CD8-positive, alpha-beta memory T cell (primary cell): ENCODE results near the gene TUBB8B. TPM values are rescaled to one million over a fixed set of nuclear protein-coding genes. Genes with fewer than 3 reads are reported as not detected.
A peak's percentile ranks its signal among the peaks of the same experiment; 100 is the strongest.
"Not testable (repeated sequence)": the region's sequence is repeated elsewhere in the genome, so short reads cannot be mapped to it uniquely, and the experiment has no call there.

Source experiments
- CTCF ChIA-PET: fragments of 350-600 bp; sonication (Branson Sonifier 250); formaldehyde crosslinking; loops from one replicate; lab custom pipeline; 2021; ENCODE audit warnings: antibody characterized with exemption; lab: Charles Lee
- POLR2A ChIA-PET: fragments of 350-600 bp; sonication (Branson Sonifier 250); formaldehyde crosslinking; loops from one replicate; lab custom pipeline; 2021; ENCODE audit warnings: antibody characterized with exemption; lab: Charles Lee
- DNase-seq, 5 donors: peaks; one replicate each; pipeline versions ENCODE4 v3.0.0 to v3.0.0-alpha.2; 2020 to 2022; ENCODE audit warnings: mixed read lengths in 1 of 5
- H3K27ac ChIP-seq: one replicate; pipeline ENCODE4 v1.7.0; 2013; ENCODE audit warnings: low read depth, mild to moderate bottlenecking, low read length, moderate library complexity
- H3K27me3 ChIP-seq: 2 replicates; pipeline ENCODE4 v1.7.0; 2013; ENCODE audit warnings: low read length, mild to moderate bottlenecking; ENCODE audit not compliant: insufficient read depth, poor library complexity, severe bottlenecking
- H3K36me3 ChIP-seq: 2 replicates; pipeline ENCODE4 v1.7.0; 2013; ENCODE audit warnings: mild to moderate bottlenecking, low read length, moderate library complexity; ENCODE audit not compliant: insufficient read depth
- H3K4me1 ChIP-seq: 2 replicates; pipeline ENCODE4 v1.7.0; 2013; ENCODE audit warnings: mild to moderate bottlenecking, low read length, moderate library complexity; ENCODE audit not compliant: insufficient read depth
- H3K4me3 ChIP-seq: 2 replicates; pipeline ENCODE4 v1.7.0; 2013; ENCODE audit warnings: mild to moderate bottlenecking, low read length
- H3K9me3 ChIP-seq: 2 replicates; pipeline ENCODE4 v1.7.0; 2013; ENCODE audit warnings: mild to moderate bottlenecking, low read length
- H3K27ac Mint-ChIP-seq, 8 donors: one replicate each; pipeline ENCODE4 v1.8.0; 2020 to 2021; ENCODE audit warnings: mixed read lengths in 8 of 8, mild to moderate bottlenecking in 6 of 8, inconsistent platforms in 3 of 8, moderate library complexity in 3 of 8
- H3K27me3 Mint-ChIP-seq, 2 donors: one replicate each; pipeline ENCODE4 v1.8.0; 2020 to 2021; ENCODE audit warnings: mixed read lengths in 2 of 2, mild to moderate bottlenecking in 1 of 2, moderate library complexity in 1 of 2
- H3K36me3 Mint-ChIP-seq, 3 donors: one replicate each; pipeline ENCODE4 v1.8.0; 2020 to 2021; ENCODE audit warnings: mixed read lengths in 3 of 3, inconsistent platforms in 1 of 3, mild to moderate bottlenecking in 1 of 3
- H3K4me1 Mint-ChIP-seq, 3 donors: one replicate each; pipeline ENCODE4 v1.8.0; 2020 to 2021; ENCODE audit warnings: mixed read lengths in 3 of 3, inconsistent platforms in 1 of 3, mild to moderate bottlenecking in 1 of 3
- H3K4me3 Mint-ChIP-seq, 7 donors: one replicate each; pipeline ENCODE4 v1.8.0; 2020 to 2021; ENCODE audit warnings: mixed read lengths in 7 of 7, mild to moderate bottlenecking in 6 of 7, moderate library complexity in 4 of 7, inconsistent platforms in 2 of 7
- H3K9me3 Mint-ChIP-seq, 5 donors: one replicate each; pipeline ENCODE4 v1.8.0; 2020 to 2022; ENCODE audit warnings: mixed read lengths in 5 of 5, mild to moderate bottlenecking in 3 of 5, moderate library complexity in 2 of 5, inconsistent platforms in 1 of 5
- polyA plus RNA-seq: library from polyadenylated mRNA; unstranded; fragments of 300-500 nt; fragmentation: Illumina TruSeq; gene quantifications from one replicate; pipeline ENCODE4 v1.2.3, GENCODE V29; 2021
- total RNA-seq, 2 experiments: library from RNA; stranded (reverse); gene quantifications; one replicate each; pipeline ENCODE4 v1.2.3, GENCODE V29; 2021

Gene TUBB8B
- total RNA-seq, result not detected
- polyA plus RNA-seq, result not detected

DNA sequence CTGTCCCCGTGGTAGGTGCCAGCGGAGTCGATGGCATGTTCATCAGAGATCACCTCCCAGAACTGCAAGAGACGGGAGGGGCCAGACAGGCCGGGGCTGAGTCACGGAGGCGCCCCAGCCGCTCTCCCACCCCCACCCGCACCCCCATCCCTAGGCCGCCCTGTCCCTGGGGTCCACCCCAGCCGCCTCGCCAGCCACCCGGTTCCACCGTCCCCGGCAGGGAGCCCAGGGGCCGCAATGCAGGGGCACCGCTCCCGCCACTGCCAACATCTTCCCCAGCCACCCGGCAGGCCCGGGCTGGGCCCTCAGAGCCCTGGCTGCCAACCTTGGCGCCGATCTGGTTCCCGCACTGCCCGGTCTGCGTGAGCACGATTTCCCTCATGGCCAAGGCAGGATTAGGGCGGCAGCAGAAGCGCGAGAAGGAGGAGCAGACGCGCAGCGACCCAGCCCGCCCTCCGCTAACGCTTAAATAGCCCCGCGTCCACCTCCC is at the start of gene TUBB8B:
Gene TUBB8B (minus strand): TSS at position 440 of the 490 bp plus-strand sequence. CDS start 58 bp downstream, at position 382.
- H3K27ac ChIP-seq, H3K4me1 ChIP-seq, CTCF ChIA-PET, H3K9me3 Mint-ChIP-seq, H3K36me3 Mint-ChIP-seq, POLR2A ChIA-PET, H3K27me3 ChIP-seq, H3K4me3 ChIP-seq, H3K27me3 Mint-ChIP-seq, DNase-seq, H3K4me3 Mint-ChIP-seq, H3K36me3 ChIP-seq, H3K27ac Mint-ChIP-seq, H3K9me3 ChIP-seq, H3K4me1 Mint-ChIP-seq: not testable (repeated sequence)

DNA sequence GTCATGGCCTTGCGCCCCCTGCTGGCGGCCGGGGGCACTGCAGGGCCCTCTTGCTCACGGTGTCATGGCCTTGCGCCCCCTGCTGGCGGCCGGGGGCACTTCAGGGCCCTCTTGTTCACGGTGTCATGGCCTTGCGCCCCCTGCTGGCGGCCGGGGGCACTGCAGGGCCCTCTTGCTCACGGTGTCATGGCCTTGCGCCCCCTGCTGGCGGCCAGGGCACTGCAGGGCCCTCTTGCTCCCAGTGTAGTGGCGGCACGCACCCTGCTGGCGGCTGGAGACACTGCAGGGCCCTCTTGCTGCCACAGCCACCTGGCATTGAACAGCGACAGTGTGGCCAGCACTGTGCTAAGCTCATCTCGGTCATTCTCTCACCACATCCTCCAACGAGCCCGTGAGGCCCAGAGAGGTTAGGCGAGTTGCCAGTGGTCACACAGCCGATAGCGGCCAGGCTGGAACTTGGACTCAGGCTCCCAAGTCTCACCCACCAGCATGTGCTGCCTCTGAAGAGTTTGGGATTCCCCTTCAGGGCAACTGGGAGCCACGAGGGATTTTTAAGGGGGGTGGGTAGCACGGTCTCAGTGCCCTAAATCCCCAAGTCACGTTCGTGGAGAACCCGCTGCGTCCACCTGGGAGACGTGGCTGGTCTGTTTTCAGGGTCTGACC is 48.0 kb upstream of the TUBB8B start:
- H3K4me3 Mint-ChIP-seq, H3K9me3 ChIP-seq, H3K4me1 ChIP-seq, POLR2A ChIA-PET, H3K36me3 Mint-ChIP-seq, H3K36me3 ChIP-seq, CTCF ChIA-PET, H3K27ac Mint-ChIP-seq, H3K4me1 Mint-ChIP-seq, H3K27ac ChIP-seq, H3K4me3 ChIP-seq, H3K9me3 Mint-ChIP-seq, H3K27me3 ChIP-seq: not testable (repeated sequence)
- peak in 1 of 5 donors; percentile 15 for DNase-seq
- peaks cover 3 to 13% of the 10 kb centered on the region in 2 donors for H3K27me3 Mint-ChIP-seq

DNA sequence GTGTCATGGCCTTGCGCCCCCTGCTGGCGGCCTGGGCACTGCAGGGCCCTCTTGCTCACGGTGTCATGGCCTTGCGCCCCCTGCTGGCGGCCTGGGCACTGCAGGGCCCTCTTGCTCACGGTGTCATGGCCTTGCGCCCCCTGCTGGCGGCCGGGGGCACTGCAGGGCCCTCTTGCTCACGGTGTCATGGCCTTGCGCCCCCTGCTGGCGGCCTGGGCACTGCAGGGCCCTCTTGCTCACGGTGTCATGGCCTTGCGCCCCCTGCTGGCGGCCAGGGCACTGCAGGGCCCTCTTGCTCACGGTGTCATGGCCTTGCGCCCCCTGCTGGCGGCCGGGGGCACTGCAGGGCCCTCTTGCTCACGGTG is 47.3 kb upstream of the TUBB8B start:
- H3K4me1 Mint-ChIP-seq, result not testable (repeated sequence)

DNA sequence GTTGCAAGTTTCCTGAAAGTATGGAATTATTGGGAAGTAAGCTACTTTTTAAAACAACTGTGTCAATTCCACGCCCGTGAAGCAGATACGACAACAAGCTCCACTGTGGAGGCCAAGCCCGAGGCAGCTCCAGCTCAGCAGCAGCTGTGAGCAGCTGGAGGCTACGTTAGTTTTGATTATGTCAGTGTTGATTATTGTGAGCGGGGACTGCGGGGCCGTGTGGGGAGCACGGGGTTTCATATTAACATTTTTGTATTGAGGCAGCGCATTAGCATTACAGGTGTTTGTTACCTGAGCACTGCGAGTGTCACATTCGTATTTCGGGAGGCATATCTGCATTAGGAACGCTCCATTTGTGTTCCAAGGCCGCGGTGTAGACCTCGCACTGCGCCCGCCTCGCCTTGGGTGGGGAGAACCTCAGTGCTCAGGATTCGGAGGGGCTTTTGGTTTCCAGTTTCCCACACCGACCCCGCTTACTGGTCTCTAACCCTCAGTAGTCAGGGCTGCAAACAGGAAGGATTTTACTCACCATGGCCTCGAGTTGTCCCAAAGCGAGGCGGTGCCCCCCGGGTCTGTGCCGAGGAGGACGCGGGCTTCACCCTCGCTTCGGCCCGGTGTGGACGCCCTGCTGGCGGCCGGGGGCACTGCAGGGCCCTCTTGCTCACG is 46.8 kb upstream of the TUBB8B start:
- POLR2A ChIA-PET, H3K9me3 Mint-ChIP-seq, CTCF ChIA-PET: not testable (repeated sequence)

More for the DNA sequence above, 47.3 kb upstream of the TUBB8B start:
- H3K4me3 ChIP-seq, H3K27me3 ChIP-seq, CTCF ChIA-PET, H3K27ac ChIP-seq, H3K9me3 ChIP-seq, H3K4me3 Mint-ChIP-seq, H3K27ac Mint-ChIP-seq, H3K36me3 ChIP-seq, H3K36me3 Mint-ChIP-seq, H3K4me1 ChIP-seq, POLR2A ChIA-PET, H3K9me3 Mint-ChIP-seq: not testable (repeated sequence)
- H3K27me3 Mint-ChIP-seq, result peaks cover 3 to 12% of the 10 kb centered on the region in 2 donors
- peak in 1 of 5 donors; percentile 44 for DNase-seq

DNA sequence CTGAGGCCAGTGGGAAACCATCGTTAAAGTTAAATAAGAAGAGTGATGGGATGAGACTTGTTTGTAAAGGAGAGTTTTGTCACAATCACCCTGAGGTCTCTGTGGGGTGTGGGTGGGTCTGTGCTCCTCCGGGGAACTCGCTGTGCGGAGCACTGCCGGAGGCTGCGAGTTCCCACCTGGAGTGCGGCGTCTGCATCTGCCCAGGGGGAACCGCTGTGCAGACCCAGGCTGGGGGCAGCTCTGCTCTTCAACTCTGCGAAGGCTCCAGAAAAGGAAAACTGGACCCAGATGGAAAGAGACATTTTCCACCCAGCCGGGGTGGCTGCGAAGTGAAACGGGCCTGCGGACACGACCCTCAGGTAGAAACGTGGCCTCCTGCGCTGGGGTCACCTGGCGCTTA is 46.2 kb upstream of the TUBB8B start:
- CTCF ChIA-PET, result not testable (repeated sequence)

More for the DNA sequence above, 46.8 kb upstream of the TUBB8B start:
- not testable (repeated sequence) for H3K4me1 Mint-ChIP-seq, H3K4me1 ChIP-seq, H3K27me3 ChIP-seq, H3K36me3 ChIP-seq, H3K27me3 Mint-ChIP-seq, H3K9me3 ChIP-seq, H3K4me3 Mint-ChIP-seq, H3K36me3 Mint-ChIP-seq, H3K4me3 ChIP-seq, H3K27ac ChIP-seq
- H3K27ac Mint-ChIP-seq, result peak overlapping the region in 5 of 8 donors; percentile 17 to 85 (median 66)
- DNase-seq, result peak in 4 of 5 donors; percentile 37 to 52 (median 46)

DNA sequence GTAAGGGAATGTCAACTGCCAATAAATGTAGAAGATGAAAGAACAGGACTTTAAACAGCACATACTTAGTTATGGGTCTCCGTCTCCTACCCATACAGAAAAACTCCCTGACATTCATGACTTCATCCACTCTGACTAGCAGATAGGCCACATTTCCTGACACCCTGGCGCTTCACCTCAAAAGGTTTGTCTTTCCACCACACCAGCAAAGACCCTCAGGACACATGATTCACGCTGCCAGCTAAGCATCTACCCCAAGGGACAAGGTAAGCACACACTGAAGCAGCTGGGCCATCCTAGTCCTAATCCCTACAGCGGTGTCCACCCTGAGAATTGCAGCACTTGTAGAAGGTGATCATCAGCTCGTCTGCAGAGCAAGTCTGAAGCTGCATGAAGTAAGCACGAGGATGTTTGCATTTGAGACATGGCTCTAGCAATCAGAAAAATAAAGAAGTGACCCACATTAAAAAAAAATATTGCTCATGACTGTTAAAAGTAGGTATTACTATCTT is 44.5 kb upstream of the TUBB8B start:
- H3K27me3 ChIP-seq, H3K36me3 ChIP-seq, H3K4me3 ChIP-seq, POLR2A ChIA-PET, H3K9me3 Mint-ChIP-seq, H3K27me3 Mint-ChIP-seq, H3K4me1 Mint-ChIP-seq, DNase-seq, H3K36me3 Mint-ChIP-seq, H3K4me1 ChIP-seq, H3K4me3 Mint-ChIP-seq, CTCF ChIA-PET, H3K27ac Mint-ChIP-seq, H3K27ac ChIP-seq, H3K9me3 ChIP-seq: not testable (repeated sequence)

More for the DNA sequence above, 46.2 kb upstream of the TUBB8B start:
- H3K4me3 Mint-ChIP-seq, H3K4me1 ChIP-seq, H3K27me3 ChIP-seq, H3K4me1 Mint-ChIP-seq, H3K36me3 Mint-ChIP-seq, H3K27me3 Mint-ChIP-seq, H3K4me3 ChIP-seq, H3K36me3 ChIP-seq, H3K27ac ChIP-seq, H3K9me3 Mint-ChIP-seq, H3K9me3 ChIP-seq, DNase-seq, POLR2A ChIA-PET: not testable (repeated sequence)
- H3K27ac Mint-ChIP-seq, result peak overlapping the region in 2 of 8 donors; percentile 3 to 85

DNA sequence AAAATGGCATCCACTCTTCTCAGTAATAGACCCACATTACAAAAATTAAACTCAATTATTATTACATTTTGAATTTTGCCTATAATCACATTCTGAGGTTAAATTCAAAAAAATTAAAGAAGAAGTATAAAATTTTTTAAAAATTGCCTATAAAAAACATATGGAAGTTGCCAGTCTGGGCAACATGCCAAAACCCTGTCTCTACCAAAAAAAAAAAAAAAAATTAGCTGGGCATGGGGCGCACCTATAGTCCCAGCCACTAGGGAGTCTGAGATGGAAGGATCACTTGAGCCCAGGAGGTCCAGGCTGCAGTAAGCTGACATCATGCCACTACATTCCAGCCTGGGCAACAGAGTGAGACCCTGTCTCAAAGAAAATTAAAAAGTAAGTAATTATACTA is 42.1 kb upstream of the TUBB8B start:
- POLR2A ChIA-PET, H3K4me1 Mint-ChIP-seq, H3K36me3 ChIP-seq, H3K4me1 ChIP-seq, H3K27me3 ChIP-seq, H3K4me3 Mint-ChIP-seq, H3K27ac Mint-ChIP-seq, H3K27ac ChIP-seq, H3K9me3 Mint-ChIP-seq, H3K27me3 Mint-ChIP-seq, DNase-seq, H3K9me3 ChIP-seq, H3K4me3 ChIP-seq, H3K36me3 Mint-ChIP-seq, CTCF ChIA-PET: not testable (repeated sequence)

DNA sequence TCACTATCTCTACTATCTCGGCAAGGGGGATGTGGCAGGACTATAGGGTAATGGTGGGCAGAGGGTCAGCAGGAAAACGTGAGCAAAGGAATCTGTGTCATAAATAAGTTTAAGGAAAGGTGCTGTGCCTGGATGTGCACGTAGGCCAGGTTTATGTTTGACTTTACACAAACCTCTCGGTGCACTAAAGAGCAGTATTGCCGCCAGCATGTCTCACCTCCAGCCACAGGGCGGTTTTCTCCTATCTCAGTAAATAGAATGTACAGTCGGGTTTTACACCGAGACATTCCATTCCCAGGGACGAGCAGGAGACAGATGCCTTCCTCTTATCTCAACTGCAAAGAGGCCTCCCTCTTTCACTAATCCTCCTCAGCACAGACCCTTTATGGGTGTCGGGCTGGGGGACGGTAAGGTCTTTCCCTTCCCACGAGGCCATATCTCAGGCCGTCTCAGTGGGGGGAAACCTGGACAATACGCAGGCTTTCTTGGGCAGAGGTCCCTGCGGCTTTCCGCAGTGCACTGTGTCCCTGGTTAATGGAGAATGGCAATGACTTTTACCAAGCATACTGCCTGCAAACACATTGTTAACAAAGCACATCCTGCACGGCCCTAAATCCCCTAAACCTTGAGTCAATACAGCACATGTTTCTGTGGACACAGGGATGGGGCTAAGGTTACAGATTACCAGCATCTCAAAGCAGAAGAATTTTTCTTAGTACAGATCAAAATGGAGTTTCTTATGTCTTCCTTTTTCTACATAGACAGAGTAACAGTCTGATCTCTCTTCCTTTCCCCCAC is 41.2 kb upstream of the TUBB8B start:
- CTCF ChIA-PET, H3K9me3 ChIP-seq, H3K4me3 Mint-ChIP-seq, H3K9me3 Mint-ChIP-seq, H3K4me1 Mint-ChIP-seq, H3K4me3 ChIP-seq, H3K4me1 ChIP-seq, H3K36me3 Mint-ChIP-seq, H3K27ac ChIP-seq, POLR2A ChIA-PET, DNase-seq, H3K36me3 ChIP-seq, H3K27me3 ChIP-seq, H3K27ac Mint-ChIP-seq, H3K27me3 Mint-ChIP-seq: not testable (repeated sequence)
